ENCODE data around the gene LIN28B. TPM values are rescaled to one million over a fixed set of nuclear protein-coding genes. Genes with fewer than 3 reads are reported as not detected.
"Not testable (repeated sequence)": the region's sequence is repeated elsewhere in the genome, so short reads cannot be mapped to it uniquely, and the experiment has no call there.

Gene LIN28B
- total RNA-seq, 2 experiments from 2014 or later, result not detected

GRCh38 chr6:104969785-104970581 lies 13.1 kb downstream of the LIN28B start:
- no peak for ATAC-seq
- Mint-ChIP-seq H3K9me3 (ENCODE audit: low read depth) (no peaks in the 10 kb centered on the region), H3K27me3 (peaks cover 3% of the 10 kb centered on the region), H3K27ac (no peak overlapping the region), H3K36me3 (no peaks in the 10 kb centered on the region), H3K4me1 (no peaks in the 10 kb centered on the region), H3K4me3 (no peak overlapping the region)
- CTCF ChIA-PET, result no interaction called here
- DNase-seq, result no peak

- H3K4me1 Mint-ChIP-seq, result no peaks in the 10 kb centered on the region
- no peak overlapping the region for H3K27ac Mint-ChIP-seq
- no peak overlapping the region for H3K4me3 Mint-ChIP-seq
- DNase-seq (no peak), ATAC-seq (no peak)
- no peaks in the 10 kb centered on the region for H3K36me3 Mint-ChIP-seq
- H3K27me3 Mint-ChIP-seq, result peaks cover 16% of the 10 kb centered on the region
- no peaks in the 10 kb centered on the region for H3K9me3 Mint-ChIP-seq (ENCODE audit: low read depth)
- CTCF ChIA-PET, result no interaction called here
Measured at GRCh38 chr6:104973404-104973803, 16.5 kb downstream of the LIN28B start.

- Mint-ChIP-seq H3K9me3 (ENCODE audit: low read depth) (no peaks in the 10 kb centered on the region), H3K27me3 (peaks cover 11% of the 10 kb centered on the region), H3K36me3 (no peaks in the 10 kb centered on the region), H3K4me3 (no peak overlapping the region), H3K4me1 (no peaks in the 10 kb centered on the region), H3K27ac (no peak overlapping the region)
- ATAC-seq (no peak), DNase-seq (no peak)
- CTCF ChIA-PET, result no interaction called here
Measured at GRCh38 chr6:104983296-104983695, 26.4 kb downstream of the LIN28B start.

- CTCF ChIA-PET, result no interaction called here
- no peaks in the 10 kb centered on the region for H3K4me1 Mint-ChIP-seq
- no peak overlapping the region for H3K4me3 Mint-ChIP-seq
- peaks cover 11% of the 10 kb centered on the region for H3K27me3 Mint-ChIP-seq
- DNase-seq (no peak), ATAC-seq (no peak)
- H3K9me3 Mint-ChIP-seq (ENCODE audit: low read depth), result no peaks in the 10 kb centered on the region
- H3K27ac Mint-ChIP-seq, result no peak overlapping the region
- no peaks in the 10 kb centered on the region for H3K36me3 Mint-ChIP-seq
Measured at GRCh38 chr6:104983776-104984175, 26.9 kb downstream of the LIN28B start.

- no peaks in the 10 kb centered on the region for H3K4me1 Mint-ChIP-seq
- DNase-seq, result no peak
- H3K9me3 Mint-ChIP-seq (ENCODE audit: low read depth), result no peaks in the 10 kb centered on the region
- peaks cover 13% of the 10 kb centered on the region for H3K27me3 Mint-ChIP-seq
- ATAC-seq, result no peak
- CTCF ChIA-PET, result no interaction called here
- no peak overlapping the region for H3K27ac Mint-ChIP-seq
- H3K36me3 Mint-ChIP-seq, result no peaks in the 10 kb centered on the region
- no peak overlapping the region for H3K4me3 Mint-ChIP-seq
Measured at GRCh38 chr6:104984831-104985230, 27.9 kb downstream of the LIN28B start.

- DNase-seq; H3K27ac Mint-ChIP-seq; ATAC-seq; H3K4me1 Mint-ChIP-seq; H3K36me3 Mint-ChIP-seq; CTCF ChIA-PET; H3K9me3 Mint-ChIP-seq (ENCODE audit: low read depth); H3K4me3 Mint-ChIP-seq; H3K27me3 Mint-ChIP-seq: not testable (repeated sequence)
Measured at GRCh38 chr6:104985875-104986274, 29.0 kb downstream of the LIN28B start.

GRCh38 chr6:104986625-104987024 lies 29.7 kb downstream of the LIN28B start:
- CTCF ChIA-PET, result no interaction called here
- H3K9me3 Mint-ChIP-seq (ENCODE audit: low read depth), result no peaks in the 10 kb centered on the region

GRCh38 chr6:104987218-104987617 lies 30.3 kb downstream of the LIN28B start:
- no peak for DNase-seq
- H3K4me1 Mint-ChIP-seq, result no peaks in the 10 kb centered on the region
- no peak overlapping the region for H3K27ac Mint-ChIP-seq
- peaks cover 2% of the 10 kb centered on the region for H3K27me3 Mint-ChIP-seq
- no peak overlapping the region for H3K4me3 Mint-ChIP-seq
- H3K9me3 Mint-ChIP-seq (ENCODE audit: low read depth), result no peaks in the 10 kb centered on the region
- H3K36me3 Mint-ChIP-seq, result no peaks in the 10 kb centered on the region
- ATAC-seq, result no peak
- CTCF ChIA-PET, result no interaction called here

More at GRCh38 chr6:104986625-104987024, 29.7 kb downstream of the LIN28B start:
- peaks cover 2% of the 10 kb centered on the region for H3K27me3 Mint-ChIP-seq
- no peaks in the 10 kb centered on the region for H3K4me1 Mint-ChIP-seq
- no peak for ATAC-seq
- no peak overlapping the region for H3K4me3 Mint-ChIP-seq
- H3K36me3 Mint-ChIP-seq, result no peaks in the 10 kb centered on the region
- DNase-seq, result no peak
- H3K27ac Mint-ChIP-seq, result no peak overlapping the region

GRCh38 chr6:104990085-104990484 lies 33.2 kb downstream of the LIN28B start:
- no peak overlapping the region for H3K27ac Mint-ChIP-seq
- H3K4me1 Mint-ChIP-seq, result no peaks in the 10 kb centered on the region
- ATAC-seq (no peak), DNase-seq (no peak)
- CTCF ChIA-PET, result no interaction called here
- H3K4me3 Mint-ChIP-seq, result no peak overlapping the region
- no peaks in the 10 kb centered on the region for H3K9me3 Mint-ChIP-seq (ENCODE audit: low read depth)
- no peaks in the 10 kb centered on the region for H3K36me3 Mint-ChIP-seq
- peaks cover 2% of the 10 kb centered on the region for H3K27me3 Mint-ChIP-seq

- H3K27ac Mint-ChIP-seq; DNase-seq; H3K4me1 Mint-ChIP-seq; ATAC-seq; CTCF ChIA-PET; H3K9me3 Mint-ChIP-seq (ENCODE audit: low read depth); H3K36me3 Mint-ChIP-seq; H3K27me3 Mint-ChIP-seq; H3K4me3 Mint-ChIP-seq: not testable (repeated sequence)
Measured at GRCh38 chr6:104991062-104991461, 34.2 kb downstream of the LIN28B start.

- DNase-seq, CTCF ChIA-PET: not testable (repeated sequence)
Measured at GRCh38 chr6:104993576-104993975, 36.7 kb downstream of the LIN28B start.

GRCh38 chr6:104995989-104996617 lies 39.2 kb downstream of the LIN28B start:
- H3K27me3 Mint-ChIP-seq, result peaks cover 4% of the 10 kb centered on the region
- H3K27ac Mint-ChIP-seq, result no peak overlapping the region
- no peaks in the 10 kb centered on the region for H3K4me1 Mint-ChIP-seq
- no peak overlapping the region for H3K4me3 Mint-ChIP-seq
- DNase-seq (no peak), ATAC-seq (no peak)
- H3K9me3 Mint-ChIP-seq (ENCODE audit: low read depth), result no peaks in the 10 kb centered on the region
- H3K36me3 Mint-ChIP-seq, result no peaks in the 10 kb centered on the region
- CTCF ChIA-PET, result no interaction called here

More at GRCh38 chr6:104993576-104993975, 36.7 kb downstream of the LIN28B start:
- not testable (repeated sequence) for H3K27me3 Mint-ChIP-seq; H3K4me1 Mint-ChIP-seq; H3K27ac Mint-ChIP-seq; H3K4me3 Mint-ChIP-seq; H3K36me3 Mint-ChIP-seq; H3K9me3 Mint-ChIP-seq (ENCODE audit: low read depth); ATAC-seq

GRCh38 chr6:105001063-105001462 lies 44.2 kb downstream of the LIN28B start:
- CTCF ChIA-PET, result interaction anchor here (0.6 kb wide), 1 partner anchor 44 kb away, joined by 3 read pairs; no protein-coding TSS in a partner anchor
- Mint-ChIP-seq H3K27ac (no peak overlapping the region), H3K4me1 (no peaks in the 10 kb centered on the region), H3K9me3 (ENCODE audit: low read depth) (no peaks in the 10 kb centered on the region), H3K27me3 (peaks cover 12% of the 10 kb centered on the region), H3K36me3 (no peaks in the 10 kb centered on the region), H3K4me3 (no peak overlapping the region)
- DNase-seq, result no peak
- no peak for ATAC-seq

- Mint-ChIP-seq H3K27ac (no peak overlapping the region), H3K36me3 (no peaks in the 10 kb centered on the region), H3K4me3 (no peak overlapping the region), H3K4me1 (no peaks in the 10 kb centered on the region), H3K9me3 (ENCODE audit: low read depth) (no peaks in the 10 kb centered on the region), H3K27me3 (peaks cover 14% of the 10 kb centered on the region)
- no peak for DNase-seq
- CTCF ChIA-PET, result no interaction called here
- ATAC-seq, result no peak
Measured at GRCh38 chr6:105001906-105002305, 45.0 kb downstream of the LIN28B start.

All from activated CD8-positive, alpha-beta memory T cell treated with anti-CD3 and anti-CD28 coated beads, Interleukin-2, amount 10 ng/mL, durations not matched to agents 7 days and 5 days (primary cell).